Measurements from ENCODE around the gene POMGNT1.
A peak's percentile ranks its signal among the peaks of the same experiment; 100 is the strongest.

POMGNT1 gene

GRCh38 chr1:46246548-46247435, 48.6 kb upstream of the POMGNT1 start (continued):
- TF ChIP-seq ZBTB10 (tag by site-specific recombination; IDR thresholded peaks at IDR 0.05) (0 out of 2 replicates have a peak, but pooled peaks have one; percentile 44), SCRT1 (tag by site-specific recombination; IDR thresholded peaks at IDR 0.05; ENCODE audit: borderline replicate concordance) (peak; percentile 62; the same call in 1 of the 2 replicates), ZNF843 (tag by site-specific recombination; IDR thresholded peaks at IDR 0.05) (0 out of 2 replicates have a peak, but pooled peaks have one; percentile 14), ZNF692 (tag by site-specific recombination; IDR thresholded peaks at IDR 0.05) (peak; percentile 43), ZFHX2 (tag by site-specific recombination; conservative IDR thresholded peaks at IDR 0.05) (peak; percentile 43), HIC1 (tag by site-specific recombination; IDR thresholded peaks at IDR 0.05) (peak; percentile 69; the same call in 1 of the 2 replicates), ZNF324 (tag by site-specific recombination; IDR thresholded peaks at IDR 0.05) (peak; percentile 82), ZNF140 (tag by site-specific recombination; IDR thresholded peaks at IDR 0.05) (peak; percentile 53; the same call in 1 of the 2 replicates), KLF10 (tag by site-specific recombination; IDR thresholded peaks at IDR 0.05) (no peak), ZBTB11 (tag by site-specific recombination; conservative IDR thresholded peaks at IDR 0.05; ENCODE audit: low read depth) (peak; percentile 22; the same call in 1 of the 2 replicates), REPIN1 (tag by site-specific recombination; IDR thresholded peaks at IDR 0.05; ENCODE audit: low read depth) (peak; percentile 78; the same call in 1 of the 2 replicates), ZNF335 (tag by site-specific recombination; conservative IDR thresholded peaks at IDR 0.05) (peak; percentile 91), GLIS1 (tag by site-specific recombination; IDR thresholded peaks at IDR 0.05) (peak; percentile 66), GLI4 (tag by site-specific recombination; IDR thresholded peaks at IDR 0.05) (no peak), ZXDB (tag by site-specific recombination; IDR thresholded peaks at IDR 0.05) (peak; percentile 53), ZFP41 (tag by site-specific recombination; IDR thresholded peaks at IDR 0.05; ENCODE audit: borderline replicate concordance) (no peak), ZNF202 (tag by site-specific recombination; IDR thresholded peaks at IDR 0.05; ENCODE audit: borderline replicate concordance) (no peak), ZSCAN30 (tag by site-specific recombination; IDR thresholded peaks at IDR 0.05) (0 out of 2 replicates have a peak, but pooled peaks have one; percentile 6), ZSCAN5A (tag by site-specific recombination; IDR thresholded peaks at IDR 0.05) (no peak), ZNF571 (tag by site-specific recombination; IDR thresholded peaks at IDR 0.05) (no peak), SCRT2 (tag by site-specific recombination; IDR thresholded peaks at IDR 0.05) (peak; percentile 87), ZNF112 (tag by site-specific recombination; IDR thresholded peaks at IDR 0.05) (no peak), FEZF1 (tag by site-specific recombination; IDR thresholded peaks at IDR 0.05) (no peak), OVOL3 (tag by site-specific recombination; IDR thresholded peaks at IDR 0.05) (no peak), ZNF610 (tag by site-specific recombination; IDR thresholded peaks at IDR 0.05; ENCODE audit: borderline replicate concordance) (peak; percentile 19; the same call in 1 of the 2 replicates), ZNF791 (tag by site-specific recombination; IDR thresholded peaks at IDR 0.05) (no peak), ZNF521 (tag by site-specific recombination; IDR thresholded peaks at IDR 0.05) (no peak), EGR2 (tag by site-specific recombination; IDR thresholded peaks at IDR 0.05; ENCODE audit: low read depth) (no peak)
